ES-I3 (cell line): ENCODE measurements around the gene POMGNT2.

Experiments
- H3K36me3 ChIP-seq: 2 replicates; pipeline ENCODE4 v1.6.1; 2013; ENCODE audit warnings: mild to moderate bottlenecking, low read length, control low read depth, moderate library complexity; ENCODE audit not compliant: insufficient read depth
- H3K4me1 ChIP-seq: 2 replicates; pipeline ENCODE4 v1.6.1; 2013; ENCODE audit warnings: mild to moderate bottlenecking, control low read depth, low read length; ENCODE audit not compliant: insufficient read depth
- H3K9ac ChIP-seq: 2 replicates; pipeline ENCODE4 v1.6.1; 2013; ENCODE audit warnings: low read depth, mild to moderate bottlenecking, low read length, moderate library complexity
- H3K9me3 ChIP-seq: 2 replicates; pipeline ENCODE4 v1.6.1; 2013; ENCODE audit warnings: mild to moderate bottlenecking, low read length, moderate library complexity; ENCODE audit not compliant: control insufficient read depth, insufficient read depth

The POMGNT2 gene

DNA sequence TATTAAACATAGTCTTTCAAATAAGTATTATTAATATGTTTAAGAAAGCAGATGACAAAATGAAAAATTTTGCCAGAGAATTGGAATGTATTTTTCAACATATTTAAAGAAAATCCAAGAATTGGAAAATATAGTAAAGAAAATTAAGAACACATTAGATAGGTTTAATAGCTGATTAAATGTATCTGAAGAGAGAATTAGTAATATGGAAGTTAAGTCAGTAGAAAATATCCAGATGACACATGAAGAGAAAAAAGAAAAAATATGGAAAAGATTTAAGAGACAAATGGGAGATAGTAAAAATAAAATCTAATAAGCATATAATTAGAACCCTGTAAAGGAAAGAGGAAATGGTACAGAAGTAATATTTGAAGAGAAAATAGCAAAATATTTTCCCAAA lies 18.0 kb upstream of the POMGNT2 start:
- H3K36me3 ChIP-seq, result no peaks in the 10 kb centered on the region
- no peaks in the 10 kb centered on the region for H3K9me3 ChIP-seq
- H3K4me1 ChIP-seq, result no peaks in the 10 kb centered on the region
- H3K9ac ChIP-seq, result no peak overlapping the region

DNA sequence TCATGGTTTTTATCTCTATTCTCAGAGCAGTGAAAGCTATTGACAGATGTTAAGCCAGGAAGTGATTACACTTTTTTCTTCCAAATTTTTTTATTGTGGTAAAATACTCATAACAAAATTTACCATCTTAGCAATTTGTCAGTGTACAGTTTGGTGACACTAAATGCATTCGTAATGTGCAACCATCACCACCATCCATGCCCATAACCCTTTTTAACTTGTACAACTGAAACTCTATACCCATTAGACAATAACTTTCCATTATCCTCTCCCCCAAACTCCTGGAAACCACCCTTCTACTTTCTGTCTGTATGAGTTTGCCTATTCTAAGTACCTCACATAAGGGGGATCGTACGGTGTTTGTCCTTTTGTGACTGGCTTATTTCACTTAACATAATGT lies 15.1 kb upstream of the POMGNT2 start:
- Histone ChIP-seq H3K36me3 (no peaks in the 10 kb centered on the region), H3K9ac (no peak overlapping the region), H3K9me3 (no peaks in the 10 kb centered on the region), H3K4me1 (no peaks in the 10 kb centered on the region)

GRCh38 chr3:43117257-43117656 lies 11.4 kb upstream of the POMGNT2 start:
- H3K4me1 ChIP-seq, result no peaks in the 10 kb centered on the region
- no peaks in the 10 kb centered on the region for H3K9me3 ChIP-seq
- H3K9ac ChIP-seq, result no peak overlapping the region
- H3K36me3 ChIP-seq, result no peaks in the 10 kb centered on the region

DNA sequence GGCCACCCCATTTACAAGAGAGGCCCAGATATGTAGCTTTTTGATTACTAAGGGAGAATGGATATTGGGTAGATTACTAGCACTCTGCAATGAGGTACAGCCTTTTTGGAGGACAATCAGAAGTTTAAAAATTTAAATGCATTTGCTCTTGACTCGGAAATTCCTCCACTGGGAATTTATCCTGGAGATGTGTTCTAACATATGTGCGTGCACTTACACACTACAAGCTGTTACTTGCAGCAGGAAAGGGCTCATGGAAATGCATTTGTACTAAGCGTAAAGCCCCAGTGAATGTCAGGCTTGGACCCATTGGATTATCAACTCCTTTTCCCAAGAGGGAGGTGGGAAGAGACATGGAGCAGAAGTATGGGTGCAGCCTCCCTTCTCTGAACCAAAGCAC lies 7.8 kb upstream of the POMGNT2 start:
- Histone ChIP-seq H3K9ac (no peak overlapping the region), H3K4me1 (no peaks in the 10 kb centered on the region), H3K36me3 (no peaks in the 10 kb centered on the region), H3K9me3 (no peaks in the 10 kb centered on the region)

DNA sequence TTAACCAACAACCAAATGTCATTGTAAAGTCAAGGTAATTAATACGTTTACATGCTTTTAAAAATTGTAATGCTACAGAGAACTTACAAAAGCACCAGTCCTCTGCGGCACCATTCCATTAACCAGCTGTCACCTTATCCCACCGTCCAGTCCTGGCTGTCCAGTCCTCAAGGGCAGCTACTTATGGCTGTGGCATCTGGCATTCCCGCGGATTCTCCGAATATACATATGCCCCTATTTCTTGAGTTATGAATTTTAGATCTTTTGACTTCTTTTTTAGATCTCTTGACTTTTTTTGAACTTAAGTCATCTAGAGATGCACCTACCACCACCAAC lies 382 bp upstream of the POMGNT2 start:
- Histone ChIP-seq H3K4me1 (no peaks in the 10 kb centered on the region), H3K36me3 (no peaks in the 10 kb centered on the region), H3K9me3 (no peaks in the 10 kb centered on the region), H3K9ac (peak overlapping the region; percentile 86; the same call in 1 of the 2 replicates)

GRCh38 chr3:43104660-43105595 lies 951 bp downstream of the POMGNT2 start:
- H3K9me3 ChIP-seq, result no peaks in the 10 kb centered on the region
- peak overlapping the region; percentile 45; the same call in 1 of the 2 replicates for H3K9ac ChIP-seq
- no peaks in the 10 kb centered on the region for H3K4me1 ChIP-seq
- H3K36me3 ChIP-seq, result no peaks in the 10 kb centered on the region

DNA sequence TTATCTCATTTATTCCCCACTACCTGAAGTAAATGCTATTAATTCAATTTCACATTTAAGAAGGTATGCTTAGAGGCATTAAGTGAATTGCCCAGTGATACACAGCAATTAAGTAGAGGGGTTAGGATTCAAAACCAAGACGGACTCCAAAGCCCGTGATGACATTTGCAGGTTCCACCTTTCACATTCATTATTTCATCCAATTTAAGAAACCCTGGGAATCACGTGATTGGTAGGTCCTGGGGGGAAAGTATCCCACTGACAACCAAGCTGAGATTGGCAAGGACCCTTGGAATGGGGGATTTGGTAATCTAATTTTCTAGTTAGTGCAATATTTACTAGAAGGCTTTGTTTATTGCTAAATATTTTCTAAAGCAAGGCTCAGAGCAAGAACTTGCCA lies 1.8 kb downstream of the POMGNT2 start:
- no peaks in the 10 kb centered on the region for H3K36me3 ChIP-seq
- no peaks in the 10 kb centered on the region for H3K9me3 ChIP-seq
- H3K4me1 ChIP-seq, result no peaks in the 10 kb centered on the region
- no peak overlapping the region for H3K9ac ChIP-seq

GRCh38 chr3:43102773-43103480 lies 3.0 kb downstream of the POMGNT2 start:
- Histone ChIP-seq H3K9me3 (no peaks in the 10 kb centered on the region), H3K9ac (no peak overlapping the region), H3K4me1 (no peaks in the 10 kb centered on the region), H3K36me3 (no peaks in the 10 kb centered on the region)

DNA sequence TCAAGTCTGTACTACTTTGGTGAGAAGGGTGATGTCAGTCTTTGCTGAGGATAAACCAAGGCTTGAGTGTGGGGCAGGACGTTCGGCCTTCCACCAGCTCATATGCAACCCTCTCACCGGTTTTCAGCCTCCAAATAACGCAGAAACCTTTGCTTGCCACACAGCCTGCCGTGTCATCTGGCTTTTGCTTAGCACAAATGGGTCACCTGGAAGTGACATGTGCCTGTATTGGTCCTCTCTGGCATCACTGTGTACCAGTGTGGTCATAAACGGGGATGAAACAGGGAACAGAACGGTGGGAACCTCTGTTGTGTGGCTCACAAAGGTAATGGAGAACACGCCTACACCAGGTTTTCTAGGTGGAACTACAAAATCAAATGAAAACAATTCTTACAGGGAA lies 7.1 kb downstream of the POMGNT2 start:
- H3K4me1 ChIP-seq, result no peaks in the 10 kb centered on the region
- H3K9me3 ChIP-seq, result no peaks in the 10 kb centered on the region
- no peak overlapping the region for H3K9ac ChIP-seq
- no peaks in the 10 kb centered on the region for H3K36me3 ChIP-seq

GRCh38 chr3:43097400-43098080 lies 8.3 kb downstream of the POMGNT2 start:
- no peak overlapping the region for H3K9ac ChIP-seq

GRCh38 chr3:43096761-43097160 lies 9.1 kb downstream of the POMGNT2 start:
- Histone ChIP-seq H3K36me3 (no peaks in the 10 kb centered on the region), H3K9ac (no peak overlapping the region), H3K9me3 (no peaks in the 10 kb centered on the region), H3K4me1 (no peaks in the 10 kb centered on the region)

More at GRCh38 chr3:43097400-43098080, 8.3 kb downstream of the POMGNT2 start:
- no peaks in the 10 kb centered on the region for H3K36me3 ChIP-seq
- no peaks in the 10 kb centered on the region for H3K4me1 ChIP-seq
- no peaks in the 10 kb centered on the region for H3K9me3 ChIP-seq

DNA sequence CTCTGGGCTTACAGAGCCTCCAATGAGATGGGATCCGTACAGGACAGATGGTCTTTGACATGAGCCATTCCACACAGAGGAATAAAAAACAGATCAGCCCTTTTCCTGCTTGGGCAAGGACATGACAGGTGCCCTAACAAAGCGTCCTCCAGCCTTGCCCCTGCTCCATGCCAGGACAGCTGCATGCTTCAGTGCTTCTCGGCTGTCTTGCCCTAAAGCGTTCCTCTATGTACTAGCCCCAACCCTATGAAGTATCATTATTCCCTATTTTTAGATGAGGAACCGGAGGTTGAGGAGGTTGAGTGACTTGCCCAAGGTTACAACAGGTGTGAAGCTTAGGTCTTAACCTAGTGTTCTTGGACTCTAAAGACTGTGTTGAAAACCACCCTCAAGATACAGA lies 10.5 kb downstream of the POMGNT2 start:
- Histone ChIP-seq H3K9ac (no peak overlapping the region), H3K4me1 (no peaks in the 10 kb centered on the region), H3K36me3 (no peaks in the 10 kb centered on the region), H3K9me3 (no peaks in the 10 kb centered on the region)

DNA sequence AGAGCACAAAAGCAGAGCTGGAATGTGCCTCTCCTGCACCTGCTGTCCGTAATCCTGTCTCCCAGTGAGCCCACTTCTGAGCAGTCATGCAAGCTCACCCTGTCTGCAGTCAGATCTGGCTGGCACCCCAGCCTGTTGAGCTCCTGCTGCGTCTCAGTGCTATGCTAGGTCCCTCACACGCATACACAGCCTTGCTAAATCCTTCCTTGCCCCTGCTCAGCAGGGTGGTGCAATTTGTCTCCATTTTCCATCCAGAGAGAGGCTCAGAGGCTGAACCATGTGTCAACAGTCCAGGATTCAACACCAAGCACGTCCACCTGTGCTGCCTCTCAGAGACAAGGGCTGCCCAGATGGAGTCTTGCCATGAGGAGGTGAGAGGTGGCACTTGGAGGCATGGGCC lies 11.0 kb downstream of the POMGNT2 start:
- Histone ChIP-seq H3K9me3 (no peaks in the 10 kb centered on the region), H3K9ac (no peak overlapping the region), H3K4me1 (no peaks in the 10 kb centered on the region)

GRCh38 chr3:43094381-43094780 lies 11.5 kb downstream of the POMGNT2 start:
- H3K36me3 ChIP-seq, result no peaks in the 10 kb centered on the region
- no peaks in the 10 kb centered on the region for H3K4me1 ChIP-seq
- no peak overlapping the region for H3K9ac ChIP-seq
- no peaks in the 10 kb centered on the region for H3K9me3 ChIP-seq

More for the DNA sequence above, 11.0 kb downstream of the POMGNT2 start:
- H3K36me3 ChIP-seq, result no peaks in the 10 kb centered on the region
